WTC11 (cell line): ENCODE measurements around the gene PRSS1. TPM values are rescaled to one million over a fixed set of nuclear protein-coding genes. Genes with fewer than 3 reads are reported as not detected.
"Not testable (repeated sequence)": the region's sequence is repeated elsewhere in the genome, so short reads cannot be mapped to it uniquely, and the experiment has no call there.

Source experiments
- ATAC-seq: fragments of 200-7000 bp; cut with Tn5 transposase; 2 replicates; pipeline ENCODE4 v1.10.0; 2021; ENCODE audit warnings: mild to moderate bottlenecking, moderate library complexity
- CTCF ChIA-PET: fragments of 300-600 bp; sonication (Branson Sonifier 250); formaldehyde crosslinking; loops from one replicate; lab custom pipeline; 2021; ENCODE audit warnings: antibody characterized with exemption; lab: Charles Lee
- POLR2A ChIA-PET: fragments of 350-600 bp; sonication (Branson Sonifier 250); formaldehyde crosslinking; loops from one replicate; lab custom pipeline; 2021; ENCODE audit warnings: antibody characterized with exemption; lab: Charles Lee
- DNase-seq: peaks from one replicate; pipeline ENCODE4 v3.0.0; 2021; ENCODE audit warnings: low spot score
- H3K27ac Mint-ChIP-seq: 2 replicates; pipeline ENCODE4 v1.8.0; 2021; ENCODE audit warnings: mixed read lengths
- H3K27me3 Mint-ChIP-seq: 2 replicates; pipeline ENCODE4 v1.8.0; 2021; ENCODE audit warnings: low read depth, mild to moderate bottlenecking, moderate library complexity, mixed read lengths
- H3K36me3 Mint-ChIP-seq: 2 replicates; pipeline ENCODE4 v1.8.0; 2021; ENCODE audit warnings: mixed read lengths
- H3K4me1 Mint-ChIP-seq: 2 replicates; pipeline ENCODE4 v1.8.0; 2022; ENCODE audit warnings: mixed read lengths
- H3K4me3 Mint-ChIP-seq: 2 replicates; pipeline ENCODE4 v1.8.0; 2021; ENCODE audit warnings: mild to moderate bottlenecking, moderate library complexity, mixed read lengths
- H3K9me3 Mint-ChIP-seq: 2 replicates; pipeline ENCODE4 v1.8.0; 2021; ENCODE audit warnings: mixed read lengths
- AFF4 ChIP-seq: sonication (generic); formaldehyde crosslinking; IDR thresholded peaks from 2 replicates; pipeline ENCODE4 v1.8.1; 2023; ENCODE audit warnings: mild to moderate bottlenecking, missing genetic modification reagents, borderline replicate concordance
- ATF1 ChIP-seq: sonication (generic); formaldehyde crosslinking; IDR thresholded peaks from 2 replicates; pipeline ENCODE4 v1.8.1; 2023; ENCODE audit warnings: mild to moderate bottlenecking, moderate library complexity, missing genetic modification reagents
- CDX4 ChIP-seq: fragments of 250-450 bp; sonication (Bioruptor Pico); IDR thresholded peaks from 2 replicates; pipeline ENCODE4 v1.9.0; 2021; ENCODE audit warnings: moderate library complexity, mild to moderate bottlenecking, inconsistent platforms, borderline replicate concordance
- CTCF ChIP-seq: fragments of 200-600 bp; IDR thresholded peaks from 2 replicates; pipeline ENCODE4 v1.8.0; 2022; ENCODE audit warnings: antibody characterized with exemption
- E2F5 ChIP-seq: sonication (generic); formaldehyde crosslinking; IDR thresholded peaks from 2 replicates; pipeline ENCODE4 v1.8.1; 2022; ENCODE audit warnings: mild to moderate bottlenecking, moderate library complexity, missing genetic modification reagents
- ERG ChIP-seq: fragments of 250-450 bp; sonication (Bioruptor Pico); IDR thresholded peaks from 2 replicates; pipeline ENCODE4 v1.8.0; 2021; ENCODE audit warnings: mild to moderate bottlenecking
- ESRRA ChIP-seq: sonication (generic); formaldehyde crosslinking; IDR thresholded peaks from 2 replicates; pipeline ENCODE4 v1.8.1; 2022; ENCODE audit warnings: mild to moderate bottlenecking, missing genetic modification reagents, borderline replicate concordance
- HMGA2 ChIP-seq: fragments of 250-450 bp; sonication (Bioruptor Pico); IDR thresholded peaks from 2 replicates; pipeline ENCODE4 v1.4.0; 2021; ENCODE audit warnings: mild to moderate bottlenecking, moderate library complexity
- NFYB ChIP-seq: sonication (generic); formaldehyde crosslinking; conservative IDR thresholded peaks from 2 replicates; pipeline ENCODE4 v1.8.0; 2022; ENCODE audit warnings: low read depth, missing genetic modification reagents
- RELA ChIP-seq: sonication (generic); formaldehyde crosslinking; IDR thresholded peaks from 2 replicates; pipeline ENCODE4 v1.8.1; 2022; ENCODE audit warnings: missing genetic modification reagents, mild to moderate bottlenecking, borderline replicate concordance
- RORB ChIP-seq: fragments of 250-450 bp; sonication (Bioruptor Pico); IDR thresholded peaks from 2 replicates; pipeline ENCODE4 v1.9.0; 2021; ENCODE audit warnings: mild to moderate bottlenecking
- TP53 ChIP-seq: sonication (generic); formaldehyde crosslinking; IDR thresholded peaks from 2 replicates; pipeline ENCODE4 v1.8.1; 2023; ENCODE audit warnings: mild to moderate bottlenecking, missing genetic modification reagents
- ZNF232 ChIP-seq: sonication (generic); formaldehyde crosslinking; IDR thresholded peaks from 2 replicates; pipeline ENCODE4 v1.8.0; 2022; ENCODE audit warnings: mild to moderate bottlenecking, missing genetic modification reagents
- ZNF281 ChIP-seq: sonication (generic); formaldehyde crosslinking; IDR thresholded peaks from 2 replicates; pipeline ENCODE4 v1.8.0; 2023; ENCODE audit warnings: mild to moderate bottlenecking, missing genetic modification reagents
- ZNF532 ChIP-seq: fragments of 250-450 bp; sonication (Bioruptor Pico); IDR thresholded peaks from 2 replicates; pipeline ENCODE4 v1.9.0; 2021; ENCODE audit warnings: mild to moderate bottlenecking, borderline replicate concordance
- total RNA-seq: library from RNA; stranded (reverse); gene quantifications from 3 replicates; pipeline ENCODE4 v1.2.3, GENCODE V29; 2021

PRSS1 gene
- total RNA-seq, 1 experiment from 2014 or later, result 11.1 TPM

GRCh38 chr7:142774826-142775225, 25.6 kb downstream of the PRSS1 start (continued):
- no peak for TF ChIP-seq CDX4 (CRISPR knock-in tag)
- no peak for TF ChIP-seq ZNF232
- TF ChIP-seq RELA (CRISPR knock-in tag), result no peak
- TF ChIP-seq RORB (CRISPR knock-in tag), result no peak
- TF ChIP-seq ERG (CRISPR knock-in tag), result no peak
- no peak for TF ChIP-seq E2F5 (CRISPR knock-in tag)
- TF ChIP-seq TP53 (CRISPR knock-in tag), result no peak
- no peak for TF ChIP-seq CTCF
- TF ChIP-seq AFF4 (CRISPR knock-in tag), result no peak

GRCh38 chr7:142775351-142776115, 26.3 kb downstream of the PRSS1 start:
- POLR2A ChIA-PET, H3K4me3 Mint-ChIP-seq, H3K27me3 Mint-ChIP-seq, ATAC-seq, H3K27ac Mint-ChIP-seq, DNase-seq, H3K4me1 Mint-ChIP-seq, H3K36me3 Mint-ChIP-seq: not testable (repeated sequence)
- peaks cover 13% of the 10 kb centered on the region for H3K9me3 Mint-ChIP-seq
- CTCF ChIA-PET, result interaction anchor here (1.0 kb wide), 1 partner anchor 143 kb away, joined by 3 read pairs; no protein-coding TSS in a partner anchor

- H3K36me3 Mint-ChIP-seq, result no peaks in the 10 kb centered on the region
- POLR2A ChIA-PET, result no interaction called here
- TF ChIP-seq NFYB (CRISPR knock-in tag), result no peak
- no peak for TF ChIP-seq ZNF532 (CRISPR knock-in tag)
- TF ChIP-seq ZNF281, result no peak
- TF ChIP-seq ESRRA (CRISPR knock-in tag), result no peak
- TF ChIP-seq HMGA2 (CRISPR knock-in tag), result no peak
- no peak for TF ChIP-seq ATF1 (CRISPR knock-in tag)
- peaks cover 13% of the 10 kb centered on the region for H3K9me3 Mint-ChIP-seq
- H3K4me3 Mint-ChIP-seq, result no peak overlapping the region
- no peaks in the 10 kb centered on the region; the same call in 1 of the 2 replicates for H3K27me3 Mint-ChIP-seq
- peaks cover 5% of the 10 kb centered on the region; the same call in 1 of the 2 replicates for H3K4me1 Mint-ChIP-seq
- ATAC-seq (no peak), DNase-seq (no peak)
- H3K27ac Mint-ChIP-seq, result no peak overlapping the region
- CTCF ChIA-PET, result no interaction called here
These were observed 27.1 kb downstream of the PRSS1 start for GRCh38 chr7:142776206-142776844.
